ENCODE results near the gene RASL11A.
"Not testable (repeated sequence)": the region's sequence is repeated elsewhere in the genome, so short reads cannot be mapped to it uniquely, and the experiment has no call there.

RASL11A gene

DNA sequence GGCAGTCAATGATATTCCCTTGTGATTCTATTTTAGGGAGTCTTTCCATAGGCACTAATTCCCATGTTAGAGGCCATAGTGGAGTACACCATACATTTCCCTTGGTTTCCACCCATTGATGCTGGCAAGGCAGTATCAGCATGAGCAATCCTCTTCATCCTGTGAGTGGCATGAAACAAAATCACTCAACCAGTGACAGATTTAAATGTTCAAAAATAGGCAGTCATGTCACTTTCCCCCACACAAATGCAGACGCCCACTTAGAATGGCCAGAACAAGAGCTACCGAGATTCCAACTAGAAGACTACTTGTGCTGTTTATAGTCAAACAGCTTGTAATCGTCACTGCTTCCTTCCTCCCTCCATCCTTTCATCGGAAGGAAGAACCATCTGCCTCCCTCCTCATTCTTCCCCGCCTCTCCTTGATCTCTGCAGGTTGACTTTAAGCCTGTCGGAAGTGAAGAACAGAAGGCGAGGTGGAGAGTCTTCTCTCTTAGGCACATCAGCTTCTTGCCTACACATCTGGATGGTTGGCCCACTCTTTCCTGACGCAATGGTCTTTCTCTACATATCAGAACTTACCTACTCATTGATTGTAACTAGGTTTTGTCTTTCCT, 22.6 kb downstream of the RASL11A start:
- DNase-seq, result no peak
- in situ Hi-C loops (cut with HindIII; ENCODE audit: low pct_ligation_motif_present, low pct_unique_long_range_greater_than_20kb, low sequenced_read_pairs), result no loop called here

DNA sequence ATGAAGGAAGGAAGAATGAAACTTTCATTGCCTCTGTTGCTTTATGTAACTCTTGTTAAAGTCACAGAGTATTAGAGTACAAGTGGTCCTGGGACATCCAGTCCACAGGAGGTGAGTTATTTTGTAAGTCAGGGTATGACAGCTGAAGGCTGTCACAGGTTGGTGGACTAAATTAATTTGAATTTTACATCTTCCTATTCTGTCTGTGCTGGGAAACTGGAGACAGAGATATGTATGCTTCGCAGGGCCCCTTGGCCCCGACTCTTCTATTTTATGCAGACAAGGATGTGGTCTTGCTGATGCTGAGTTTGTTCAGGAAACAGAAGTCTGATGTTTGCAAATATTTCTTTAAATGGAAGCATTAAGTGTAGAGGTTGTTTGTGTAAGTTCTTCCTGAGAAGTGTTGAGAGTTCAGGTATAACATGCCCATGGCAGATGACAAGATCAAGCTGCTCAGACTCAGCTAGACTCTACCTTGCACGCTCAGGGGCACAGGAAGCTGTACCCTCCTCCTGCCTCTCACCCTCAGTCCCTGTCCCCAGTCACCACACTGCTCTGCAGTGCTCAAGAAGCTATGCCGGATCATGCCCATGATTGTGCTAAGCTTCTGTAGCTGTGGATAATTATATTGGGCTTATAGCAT, 23.4 kb downstream of the RASL11A start:
- in situ Hi-C loops (cut with HindIII; ENCODE audit: low pct_ligation_motif_present, low pct_unique_long_range_greater_than_20kb, low sequenced_read_pairs), result no loop called here
- no peak for DNase-seq

DNA sequence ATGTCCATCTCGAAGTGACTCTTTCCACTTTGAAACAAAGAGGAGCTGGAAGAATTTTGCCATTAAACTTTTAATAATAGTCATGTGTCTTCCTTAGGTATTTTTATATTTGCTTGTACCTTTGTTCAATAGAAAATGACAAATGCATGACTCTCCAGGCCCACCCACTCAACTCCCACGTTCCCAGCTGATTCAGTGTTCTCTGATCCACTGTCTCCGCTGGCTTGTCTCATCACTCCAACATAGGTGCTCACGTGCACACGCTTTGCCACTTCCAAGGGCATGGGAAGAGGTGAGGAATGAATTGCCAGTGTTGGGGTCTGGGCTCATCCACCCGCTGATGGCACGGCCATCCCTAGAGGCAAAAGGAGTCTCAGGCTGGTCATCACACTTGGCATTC, 24.5 kb downstream of the RASL11A start:
- no peak for DNase-seq
- in situ Hi-C loops (cut with HindIII; ENCODE audit: low pct_ligation_motif_present, low pct_unique_long_range_greater_than_20kb, low sequenced_read_pairs), result no loop called here

DNA sequence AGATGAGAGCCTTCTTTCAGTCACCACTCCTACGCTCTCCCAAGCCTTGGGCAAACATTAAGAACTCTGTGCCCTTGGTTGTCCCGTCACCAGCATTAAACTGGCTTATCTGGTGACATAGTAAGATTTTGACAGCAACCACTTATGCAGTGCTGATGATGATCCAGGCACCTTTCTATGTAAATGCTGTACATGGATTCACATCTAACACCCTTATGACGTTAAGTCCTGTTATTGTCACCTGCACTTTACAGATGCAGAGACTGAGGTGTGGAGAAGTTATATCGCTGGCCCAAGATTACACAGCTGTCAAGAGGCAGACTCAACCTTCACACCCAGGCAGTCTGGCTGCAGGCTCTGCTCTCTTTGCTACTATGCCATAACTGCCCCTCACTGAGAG, 25.0 kb downstream of the RASL11A start:
- in situ Hi-C loops (cut with HindIII; ENCODE audit: low pct_ligation_motif_present, low pct_unique_long_range_greater_than_20kb, low sequenced_read_pairs), result no loop called here
- DNase-seq, result no peak

DNA sequence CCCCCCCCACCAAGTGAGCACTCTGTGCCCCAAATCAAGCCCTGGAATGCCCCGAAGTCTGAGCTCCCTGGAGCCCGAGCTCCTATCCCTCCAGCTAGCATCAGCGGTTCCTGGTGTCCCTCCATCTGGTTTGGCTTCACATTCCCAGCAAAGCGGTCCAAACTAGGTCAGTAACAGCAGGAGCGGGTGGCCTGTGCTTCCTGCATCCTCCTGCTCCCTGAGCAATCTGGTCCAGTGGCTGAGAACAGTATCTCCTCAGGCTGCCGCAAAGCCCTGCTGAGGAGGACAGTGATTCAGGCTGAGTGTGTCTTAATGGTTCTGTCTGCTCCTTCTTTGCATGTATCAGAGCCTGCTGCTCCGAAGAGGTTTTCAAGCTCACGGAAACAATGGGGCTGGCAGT, 25.9 kb downstream of the RASL11A start:
- in situ Hi-C loops (cut with HindIII; ENCODE audit: low pct_ligation_motif_present, low pct_unique_long_range_greater_than_20kb, low sequenced_read_pairs), result no loop called here

DNA sequence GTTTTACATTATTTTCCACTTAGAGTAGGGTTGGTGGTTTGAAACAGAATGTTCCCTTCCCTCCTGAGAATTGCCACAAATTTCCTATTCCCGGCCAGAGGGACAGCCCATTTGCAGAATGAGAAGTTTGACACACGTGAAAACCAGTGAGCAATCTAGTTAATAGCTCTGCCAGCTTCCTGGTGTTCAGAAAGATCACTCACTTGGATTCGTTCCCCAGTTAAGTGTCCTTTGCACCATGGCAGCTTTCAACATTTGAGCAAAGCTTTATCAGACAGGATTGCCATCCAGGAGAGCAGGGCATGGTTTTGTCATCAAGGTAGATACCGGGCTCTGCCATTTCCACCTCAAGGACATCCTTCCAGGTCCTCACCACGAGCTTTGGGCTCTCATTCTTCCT, 28.2 kb downstream of the RASL11A start:
- no peak for DNase-seq
- in situ Hi-C loops (cut with HindIII; ENCODE audit: low pct_ligation_motif_present, low pct_unique_long_range_greater_than_20kb, low sequenced_read_pairs), result no loop called here

More for the DNA sequence above, 25.9 kb downstream of the RASL11A start:
- no peak for DNase-seq

DNA sequence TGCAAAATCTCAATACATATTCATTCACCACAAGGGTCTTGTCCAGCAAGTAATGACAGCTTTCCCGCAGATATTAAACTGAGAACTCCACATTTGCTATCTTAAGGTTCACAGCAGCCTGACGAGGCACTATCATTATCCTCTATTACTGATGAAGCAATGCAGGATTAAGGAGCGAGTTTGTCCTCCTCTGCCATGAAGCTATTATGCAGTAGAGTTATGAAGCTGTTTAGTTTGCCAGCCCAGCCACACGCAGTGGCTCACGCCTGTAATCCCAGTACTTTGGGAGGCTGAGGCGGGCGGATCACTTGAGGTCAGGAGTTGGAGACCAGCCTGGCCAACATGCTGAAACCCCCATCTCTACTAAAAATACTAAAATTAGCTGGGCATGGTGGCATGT, 29.8 kb downstream of the RASL11A start:
- in situ Hi-C loops (cut with HindIII; ENCODE audit: low pct_ligation_motif_present, low pct_unique_long_range_greater_than_20kb, low sequenced_read_pairs); DNase-seq: not testable (repeated sequence)

DNA sequence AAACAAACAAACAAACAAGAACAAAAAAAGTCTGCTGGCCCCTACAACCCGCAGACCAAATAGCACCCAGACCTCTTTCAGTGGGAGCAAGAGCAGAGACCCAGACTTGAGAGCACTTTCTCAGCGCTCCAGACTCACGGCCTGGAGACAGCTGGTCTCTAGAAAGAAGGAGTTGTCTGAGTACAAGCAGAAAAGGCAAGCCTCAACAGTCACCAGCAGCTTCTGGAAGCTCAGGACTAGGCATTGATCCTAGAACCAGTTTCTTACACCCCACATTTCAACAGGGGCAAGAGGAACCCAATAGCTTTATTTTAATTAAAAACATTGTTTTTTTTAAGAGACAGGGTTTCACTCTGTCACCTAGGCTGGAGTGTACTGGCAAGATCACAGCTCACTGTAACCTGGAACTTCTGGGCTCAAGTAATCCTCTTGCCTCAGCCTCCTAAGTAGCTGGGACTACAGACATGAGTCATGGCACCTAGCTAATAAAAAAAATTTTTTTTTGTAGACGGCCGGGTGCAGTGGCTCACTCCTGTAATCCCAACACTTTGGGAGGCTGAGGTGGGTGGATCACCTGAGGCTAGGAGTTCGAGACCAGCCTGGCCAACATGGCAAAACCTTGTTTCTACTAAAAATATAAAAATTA, 30.4 kb downstream of the RASL11A start:
- DNase-seq, result no peak
- in situ Hi-C loops (cut with HindIII; ENCODE audit: low pct_ligation_motif_present, low pct_unique_long_range_greater_than_20kb, low sequenced_read_pairs), result no loop called here

DNA sequence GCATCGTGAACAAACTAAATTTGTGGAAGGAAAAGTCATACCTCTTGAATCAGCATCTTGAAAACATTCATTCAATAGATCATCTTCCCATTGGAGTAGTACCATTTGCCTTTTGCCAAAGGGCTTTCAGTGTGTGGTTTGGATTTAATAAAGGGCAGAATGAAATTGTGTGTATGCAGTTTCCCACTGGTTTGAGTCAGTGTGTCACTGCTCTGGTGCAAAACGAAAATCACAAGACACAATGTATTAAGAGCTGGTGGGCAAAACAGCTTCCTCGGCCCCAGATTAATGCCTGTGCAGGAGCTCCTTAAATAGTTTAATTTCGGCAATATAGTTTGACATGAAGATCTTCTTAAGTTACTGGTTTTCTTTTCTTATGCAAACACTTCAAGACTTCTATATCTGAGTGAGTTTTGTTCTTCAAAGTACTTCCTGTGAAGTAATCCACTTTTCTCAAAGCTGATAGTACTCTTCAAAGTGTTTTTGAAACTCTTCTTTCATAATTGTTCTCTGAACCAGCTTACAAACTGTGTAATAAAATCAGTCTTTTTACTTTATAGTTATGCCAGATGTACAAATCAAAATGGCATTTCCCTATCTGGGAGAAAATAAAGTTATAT, 32.1 kb downstream of the RASL11A start:
- DNase-seq, result no peak
- in situ Hi-C loops (cut with HindIII; ENCODE audit: low pct_ligation_motif_present, low pct_unique_long_range_greater_than_20kb, low sequenced_read_pairs), result no loop called here

DNA sequence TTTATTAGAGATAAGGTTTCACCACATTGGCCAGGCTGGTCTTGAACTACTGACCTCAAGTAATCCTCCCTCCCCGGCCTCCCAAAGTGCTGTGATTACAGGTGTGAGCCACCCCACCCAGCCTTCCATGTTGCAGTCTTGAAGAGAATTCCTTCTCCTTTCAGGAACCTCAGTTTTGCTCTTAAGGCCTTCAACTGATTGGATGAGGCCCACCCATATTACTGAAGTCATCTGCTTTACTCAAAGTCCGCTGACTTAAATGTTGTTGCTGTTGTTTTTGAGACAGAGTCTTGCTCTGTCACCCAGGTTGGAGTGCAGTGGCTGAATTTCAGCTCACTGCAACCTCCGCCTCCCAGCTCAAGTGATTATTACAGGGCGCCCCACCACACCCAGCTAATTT, 33.5 kb downstream of the RASL11A start:
- no peak for DNase-seq
- in situ Hi-C loops (cut with HindIII; ENCODE audit: low pct_ligation_motif_present, low pct_unique_long_range_greater_than_20kb, low sequenced_read_pairs), result no loop called here

DNA sequence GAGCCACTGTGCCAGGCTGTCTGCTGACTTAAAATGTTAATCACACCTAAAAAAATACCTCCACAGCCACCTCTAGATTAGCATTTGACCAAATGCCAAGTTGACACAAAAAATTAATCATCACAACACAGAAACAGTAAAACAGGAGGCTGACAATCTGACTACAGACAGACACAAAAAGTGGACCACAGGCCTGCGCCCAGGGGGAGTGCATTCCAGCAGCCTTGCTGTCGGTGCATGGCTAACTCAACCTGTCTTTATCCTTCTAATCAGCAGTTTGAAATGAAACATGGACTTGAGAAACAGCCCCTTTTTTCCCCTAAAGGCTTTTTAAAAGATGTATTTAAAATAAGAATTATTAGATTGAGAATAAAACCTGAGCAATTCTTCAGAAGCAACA, 34.0 kb downstream of the RASL11A start:
- DNase-seq, result no peak
- in situ Hi-C loops (cut with HindIII; ENCODE audit: low pct_ligation_motif_present, low pct_unique_long_range_greater_than_20kb, low sequenced_read_pairs), result no loop called here

DNA sequence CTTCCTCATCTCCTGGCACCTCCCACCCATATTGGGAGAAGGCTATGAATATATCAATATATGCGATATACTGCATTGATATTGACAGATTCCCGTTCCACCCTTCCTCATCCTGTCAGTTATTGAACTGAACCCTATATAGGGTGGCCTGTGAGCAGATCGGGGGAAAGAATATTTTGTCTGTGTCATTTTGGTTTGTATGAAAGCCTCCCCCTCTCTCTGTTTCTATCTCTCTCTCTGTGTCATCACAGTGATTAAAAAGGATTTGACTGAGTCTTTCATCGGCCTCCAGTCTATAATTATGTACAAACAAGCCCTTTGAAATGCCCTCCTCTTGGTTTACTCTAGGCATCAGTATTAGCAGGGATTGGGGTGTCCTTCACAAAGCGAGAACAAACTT, 35.7 kb downstream of the RASL11A start:
- in situ Hi-C loops (cut with HindIII; ENCODE audit: low pct_ligation_motif_present, low pct_unique_long_range_greater_than_20kb, low sequenced_read_pairs), result no loop called here
- no peak for DNase-seq

DNA sequence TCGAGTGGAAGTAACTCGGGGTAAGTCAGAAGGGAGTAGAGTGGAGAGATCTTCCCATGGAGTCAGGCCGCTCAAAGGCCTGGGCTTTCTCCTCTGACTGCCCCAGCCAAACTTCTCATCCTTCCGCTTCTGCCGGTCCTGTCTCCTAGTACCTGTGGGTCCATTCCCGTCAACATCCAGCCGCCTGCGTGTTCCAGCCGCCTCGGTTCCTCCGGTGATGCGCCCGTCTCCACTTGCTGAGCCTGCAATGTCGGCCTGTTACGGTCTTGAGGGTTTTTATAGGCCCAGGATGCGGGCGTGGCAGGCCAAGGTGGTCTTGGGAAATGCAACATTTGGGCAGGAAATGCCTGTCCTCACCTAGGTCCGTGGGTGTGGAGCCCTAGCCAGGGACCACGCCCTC, 38.3 kb downstream of the RASL11A start:
- in situ Hi-C loops (cut with HindIII; ENCODE audit: low pct_ligation_motif_present, low pct_unique_long_range_greater_than_20kb, low sequenced_read_pairs), result no loop called here
- DNase-seq, result no peak

DNA sequence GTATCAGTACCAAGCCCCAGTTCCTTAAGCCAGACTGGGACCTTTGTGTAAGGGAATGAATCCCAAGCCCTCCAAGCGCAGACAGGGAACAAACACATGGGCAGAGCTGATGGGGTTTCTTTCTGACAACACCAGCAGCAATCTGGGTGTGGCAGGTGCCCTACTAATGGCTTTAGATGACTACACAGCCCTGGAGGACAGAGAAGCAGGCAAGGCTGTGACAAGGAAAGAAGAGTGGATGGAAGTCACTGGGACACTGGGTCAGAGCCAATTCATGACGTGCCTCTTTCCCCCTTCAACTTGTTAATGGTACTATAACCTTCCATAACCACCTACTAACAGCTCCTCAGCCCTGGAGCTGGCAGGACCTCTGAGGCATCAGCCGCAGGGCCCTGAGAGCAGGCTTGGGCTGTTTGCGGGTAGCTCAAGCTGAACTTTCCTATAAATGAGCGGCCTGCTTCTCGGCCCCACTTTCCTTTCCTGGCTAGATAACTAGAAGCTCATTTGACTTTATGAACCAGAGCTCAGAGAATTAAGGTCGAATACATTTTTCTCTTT, 38.9 kb downstream of the RASL11A start:
- DNase-seq, result no peak
- in situ Hi-C loops (cut with HindIII; ENCODE audit: low pct_ligation_motif_present, low pct_unique_long_range_greater_than_20kb, low sequenced_read_pairs), result no loop called here

DNA sequence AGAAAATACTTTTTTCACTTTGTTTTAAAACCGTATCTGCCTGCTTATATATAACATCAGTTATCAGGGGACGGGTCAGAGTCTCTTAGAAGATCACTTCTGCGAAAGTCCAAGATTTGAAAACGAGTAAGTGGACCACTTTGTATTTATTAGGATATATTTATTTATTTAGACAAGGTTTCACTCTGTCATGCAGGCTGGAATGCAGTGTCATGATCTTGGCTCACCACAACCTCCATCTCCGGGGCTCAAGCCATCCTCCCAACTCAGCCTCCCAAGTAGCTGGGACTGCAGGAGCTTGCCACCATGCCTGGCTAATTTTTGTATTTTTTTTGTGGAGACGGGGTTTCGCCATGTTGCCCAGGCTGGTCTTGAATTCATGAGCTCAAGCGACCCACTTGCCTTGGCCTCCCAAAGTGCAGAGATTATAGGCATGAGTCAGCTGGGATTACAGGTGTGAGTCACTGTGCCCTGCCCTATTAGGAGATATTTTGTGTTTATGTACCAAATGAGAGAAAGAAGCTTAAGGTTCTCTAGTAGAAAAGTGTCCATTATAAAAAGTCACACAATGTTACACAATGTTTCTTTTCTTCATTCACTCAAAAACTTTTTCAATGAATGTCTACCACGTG, 39.5 kb downstream of the RASL11A start:
- DNase-seq, result no peak
- in situ Hi-C loops (cut with HindIII; ENCODE audit: low pct_ligation_motif_present, low pct_unique_long_range_greater_than_20kb, low sequenced_read_pairs), result no loop called here

DNA sequence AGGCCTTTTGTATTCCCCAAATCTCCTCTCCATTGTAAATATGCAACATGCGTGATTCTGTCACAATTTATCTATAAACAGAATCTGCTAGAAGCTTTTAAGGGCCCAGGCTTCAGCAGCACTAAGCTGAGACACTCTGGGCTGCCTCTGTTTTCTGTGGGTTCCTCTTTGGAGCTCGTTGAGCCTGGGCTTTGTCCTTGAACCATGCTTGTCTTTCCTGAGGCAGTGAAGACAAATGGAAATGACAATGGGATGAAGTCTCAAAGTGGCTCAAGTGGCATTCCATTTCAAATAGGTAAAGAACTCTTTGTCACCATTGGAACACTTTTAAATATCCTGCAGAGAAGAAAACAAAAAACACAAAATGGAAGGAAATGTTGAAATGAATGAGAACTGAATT, 40.3 kb downstream of the RASL11A start:
- no peak for DNase-seq
- in situ Hi-C loops (cut with HindIII; ENCODE audit: low pct_ligation_motif_present, low pct_unique_long_range_greater_than_20kb, low sequenced_read_pairs), result no loop called here

DNA sequence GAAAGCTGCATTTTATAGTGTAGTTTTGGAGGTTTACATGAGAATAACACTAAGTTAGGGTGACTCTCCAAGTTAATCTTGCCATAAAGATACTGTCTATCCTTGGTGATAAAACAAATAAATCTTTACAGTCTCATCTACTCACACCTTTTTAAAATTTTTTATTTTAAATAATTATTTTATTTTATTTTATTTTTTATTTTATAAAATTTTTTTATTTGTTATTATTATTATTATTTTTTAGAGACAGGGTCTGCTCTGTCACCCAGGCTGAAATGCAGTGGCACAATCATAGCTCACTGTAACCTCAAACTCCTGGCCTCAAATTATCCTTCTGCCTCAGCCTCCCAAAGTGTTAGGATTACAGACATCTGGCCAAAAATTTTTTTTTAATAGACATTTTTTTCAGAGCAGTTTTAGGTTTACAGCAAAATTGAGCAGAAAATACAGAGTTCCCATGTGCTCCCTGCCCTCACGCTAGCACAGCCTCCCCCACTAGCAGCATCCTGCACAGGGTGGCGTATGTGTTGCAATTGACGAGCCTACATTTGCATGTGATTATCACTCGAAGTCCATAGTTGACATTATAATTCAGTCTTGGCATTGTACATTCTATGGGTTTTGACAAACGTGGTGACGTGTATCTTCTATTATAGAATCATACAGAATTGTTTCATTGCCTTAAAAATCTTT, 41.0 kb downstream of the RASL11A start:
- no peak for DNase-seq
- in situ Hi-C loops (cut with HindIII; ENCODE audit: low pct_ligation_motif_present, low pct_unique_long_range_greater_than_20kb, low sequenced_read_pairs), result no loop called here

DNA sequence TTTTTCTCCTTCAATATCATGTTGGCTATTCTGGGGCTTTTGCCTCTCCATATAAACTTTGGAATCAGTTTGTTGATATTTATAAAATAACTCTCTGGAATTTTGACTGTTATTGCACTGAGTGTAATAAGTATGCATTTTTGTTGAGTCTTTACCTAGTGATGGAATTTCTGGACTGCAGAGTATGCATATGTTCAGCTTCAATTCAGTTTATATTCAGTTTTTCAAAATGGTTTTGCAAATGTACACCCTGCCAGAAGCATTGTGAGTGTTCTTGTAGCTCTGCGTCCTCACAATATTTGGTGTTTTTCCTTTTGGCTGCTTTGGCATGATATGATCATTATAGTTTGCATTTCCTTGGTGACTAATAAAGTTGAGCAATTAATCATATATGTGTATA, 43.1 kb downstream of the RASL11A start:
- in situ Hi-C loops (cut with HindIII; ENCODE audit: low pct_ligation_motif_present, low pct_unique_long_range_greater_than_20kb, low sequenced_read_pairs), result no loop called here
- no peak for DNase-seq

DNA sequence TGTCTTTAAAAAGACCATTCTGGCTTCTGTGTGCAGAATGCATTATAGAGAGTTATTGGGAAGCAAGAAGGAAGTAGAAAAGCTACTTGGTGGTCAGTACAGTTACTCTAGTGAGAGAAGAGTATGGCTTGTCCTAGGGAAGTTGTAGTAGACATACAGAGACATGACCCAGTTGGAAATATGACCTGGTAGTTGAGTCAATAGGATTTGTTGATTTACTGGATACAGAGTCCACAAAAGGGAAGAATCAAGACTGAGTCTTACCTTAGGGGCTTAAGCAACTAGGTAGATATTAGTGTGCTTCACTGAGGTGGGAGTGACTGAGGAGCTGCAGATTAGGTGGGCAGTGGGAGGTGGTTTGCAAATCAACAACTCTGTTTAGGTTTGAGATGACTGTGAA, 48.8 kb downstream of the RASL11A start:
- DNase-seq, result no peak
- in situ Hi-C loops (cut with HindIII; ENCODE audit: low pct_ligation_motif_present, low pct_unique_long_range_greater_than_20kb, low sequenced_read_pairs), result no loop called here

Data from ACHN (cell line).